Heart left ventricle (tissue), 16 donors: Measurements from ENCODE around the gene SYTL4. TPM values are rescaled to one million over a fixed set of nuclear protein-coding genes. Genes with fewer than 3 reads are reported as not detected.

ENCODE experiments used
- ATAC-seq, 4 donors: fragments of 200-7000 bp; cut with Tn5 transposase; one replicate each; pipeline ENCODE4 v1.9.1; 2020 to 2022; ENCODE audit warnings: moderate library complexity in 4 of 4, mild to moderate bottlenecking in 3 of 4, moderate number of reproducible peaks in 1 of 4
- DNase-seq, 5 donors: peaks; one replicate each; pipeline ENCODE4 v3.0.0-alpha.2; 2020
- H3K27ac ChIP-seq, 12 donors: fragments of 200-600 bp; sonication (generic) in 4 of 12; one replicate each; pipeline versions ENCODE4 v1.5.0 to v1.8.0; 2016 to 2022; ENCODE audit warnings: mild to moderate bottlenecking in 2 of 12
- H3K27me3 ChIP-seq, 9 donors: fragments of 200-600 bp; sonication (generic) in 2 of 9; one replicate each; pipeline versions ENCODE4 v1.5.1 to v1.8.0; 2016 to 2022; ENCODE audit warnings: mild to moderate bottlenecking in 3 of 9
- H3K36me3 ChIP-seq, 9 donors: fragments of 200-600 bp; sonication (generic) in 2 of 9; one replicate each; pipeline versions ENCODE4 v1.5.0 to v1.8.0; 2018 to 2022; ENCODE audit warnings: mild to moderate bottlenecking in 2 of 9
- H3K4me1 ChIP-seq, 12 donors: fragments of 200-600 bp; sonication (generic) in 4 of 12; one replicate each; pipeline versions ENCODE4 v1.5.0 to v1.8.0; 2016 to 2022; ENCODE audit warnings: mild to moderate bottlenecking in 3 of 12
- H3K4me3 ChIP-seq, 12 donors: fragments of 200-600 bp; sonication (generic) in 4 of 12; one replicate each; pipeline versions ENCODE4 v1.5.0 to v1.8.0; 2017 to 2022; ENCODE audit warnings: mild to moderate bottlenecking in 9 of 12, moderate library complexity in 4 of 12
- H3K9me3 ChIP-seq, 12 donors: fragments of 200-600 bp; sonication (generic) in 4 of 12; one replicate each; pipeline versions ENCODE4 v1.5.0 to v1.8.0; 2016 to 2022; ENCODE audit warnings: mild to moderate bottlenecking in 1 of 12
- POLR2A ChIP-seq, 2 donors: fragments of 450-650 bp; IDR thresholded peaks; one replicate each; pipeline ENCODE4 v1.6.1; 2017; ENCODE audit warnings: antibody characterized with exemption in 2 of 2, mild to moderate bottlenecking in 2 of 2, moderate library complexity in 2 of 2
- WGBS, 4 donors: extraction: QIAGEN DNeasy Blood & Tissue Kit in 2 of 4; methylation state at CpG; one replicate each; pipeline versions ENCODE4 v1.1.5 to v1.1.7; 2013 to 2018; 5-methylcytosine and 5-hydroxymethylcytosine counted together
- intact Hi-C, 10 donors: fragments of 100-400 bp; cut with DNase I; formaldehyde crosslinking; loops; one replicate each; pipeline versions ENCODE4 v1.11.1 to v1.14.2; 2022
- polyA plus RNA-seq, 2 donors: library from polyadenylated mRNA; stranded (reverse); fragments of 200-250 nt; gene quantifications; one replicate each; pipeline ENCODE4 v1.2.3, GENCODE V29; 2013
- total RNA-seq, 9 donors: library from RNA; depleted of rRNA in 2 of 9; stranded (reverse); fragments of >200 nt in 2 of 9; fragmentation: NEBNext Ultra II Directional in 3 of 9; extraction: Animal tissue kit (Norgen Biotek cat#: 25700) in 3 of 9; gene quantifications; one replicate each; pipeline versions ENCODE4 v1.1.0 to v1.2.4, GENCODE V29; 2016 to 2023
- TF ChIP-seq, protein P1 (sequence below), 12 donors: fragments of 200-600 bp; sonication (generic) in 4 of 12; IDR thresholded peaks; one replicate each; pipeline versions ENCODE4 v1.5.0 to v1.8.0; 2018 to 2022; ENCODE audit warnings: antibody characterized with exemption in 12 of 12, mild to moderate bottlenecking in 5 of 12
- donor health status: ischemic (EF 13 %, LVEDD 7.1; RV severe dilation, severe dysfunction).
- donor health status: healthy with polysubstance abuse.
- donor health status: DM: no; HTN: yes; CAD: no.
- donor health status: DM: no; HTN: no; CAD: no.
- donor health status: ischemic (EF 25% LVEDD 6.9; RV normal size, moderate dysfunction).
- donor health status: ischemic (EF 25% LVEDD 5.7; RV mildly dilated, moderate dysfunction).
- donor health status: healthy.
- donor health status: DM: yes; HTN: yes; CAD: no.
- donor health status: ischemic (EF 35%, LVEDD 5.7; RV mildly dilated, moderate dysfunction).
- donor health status: nonischemic (EF 11% LVEDD 7.7; RV severe dilation, severe dysfunction).
- donor health status: DM: yes; HTN: yes; CAD: no.
- donor health status: PGD.
- donor health status: ischemic (EF 29% LVEDD 5.4; RV normal size, mild dysfunction).
- donor health status: nonischemic (EF 23%, LVEDD 6.1; RV moderate dilation, normal function).

SYTL4 gene
- total and polyA plus RNA-seq, 11 donors: 1.2 to 5.4 (median 2.0) TPM

- Histone ChIP-seq H3K4me3 (no peak overlapping the region), H3K4me1 (no peaks in the 10 kb centered on the region), H3K9me3 (no peaks in the 10 kb centered on the region), H3K27me3 (peaks cover 0 to 27% (median 0%) of the 10 kb centered on the region in 9 donors), H3K36me3 (peaks cover 0 to 11% (median 0%) of the 10 kb centered on the region in 9 donors), H3K27ac (no peak overlapping the region)
- intact Hi-C loops: no loop called here
- TF ChIP-seq, protein P1, sequence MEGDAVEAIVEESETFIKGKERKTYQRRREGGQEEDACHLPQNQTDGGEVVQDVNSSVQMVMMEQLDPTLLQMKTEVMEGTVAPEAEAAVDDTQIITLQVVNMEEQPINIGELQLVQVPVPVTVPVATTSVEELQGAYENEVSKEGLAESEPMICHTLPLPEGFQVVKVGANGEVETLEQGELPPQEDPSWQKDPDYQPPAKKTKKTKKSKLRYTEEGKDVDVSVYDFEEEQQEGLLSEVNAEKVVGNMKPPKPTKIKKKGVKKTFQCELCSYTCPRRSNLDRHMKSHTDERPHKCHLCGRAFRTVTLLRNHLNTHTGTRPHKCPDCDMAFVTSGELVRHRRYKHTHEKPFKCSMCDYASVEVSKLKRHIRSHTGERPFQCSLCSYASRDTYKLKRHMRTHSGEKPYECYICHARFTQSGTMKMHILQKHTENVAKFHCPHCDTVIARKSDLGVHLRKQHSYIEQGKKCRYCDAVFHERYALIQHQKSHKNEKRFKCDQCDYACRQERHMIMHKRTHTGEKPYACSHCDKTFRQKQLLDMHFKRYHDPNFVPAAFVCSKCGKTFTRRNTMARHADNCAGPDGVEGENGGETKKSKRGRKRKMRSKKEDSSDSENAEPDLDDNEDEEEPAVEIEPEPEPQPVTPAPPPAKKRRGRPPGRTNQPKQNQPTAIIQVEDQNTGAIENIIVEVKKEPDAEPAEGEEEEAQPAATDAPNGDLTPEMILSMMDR (IDR thresholded peaks at IDR 0.05): no peak
- TF ChIP-seq POLR2A (IDR thresholded peaks at IDR 0.05): no peak
- WGBS, 4 donors: 86 to 98% (median 93%) methylated on average over 1 of the region's 1 CpG
- DNase-seq (no peak), ATAC-seq (no peak)
Observed at GRCh38 chrX:100700809-100701208, 31.1 kb downstream of the SYTL4 start.

GRCh38 chrX:100698551-100698950 is 33.4 kb downstream of the SYTL4 start:
- Histone ChIP-seq H3K27me3 (peaks cover 0 to 37% (median 0%) of the 10 kb centered on the region in 9 donors), H3K9me3 (no peaks in the 10 kb centered on the region), H3K36me3 (peaks cover 0 to 11% (median 0%) of the 10 kb centered on the region in 9 donors), H3K4me1 (no peaks in the 10 kb centered on the region), H3K27ac (no peak overlapping the region), H3K4me3 (no peak overlapping the region)
- TF ChIP-seq, protein P1 (IDR thresholded peaks at IDR 0.05): no peak
- TF ChIP-seq POLR2A (IDR thresholded peaks at IDR 0.05): no peak
- intact Hi-C loops: no loop called here
- DNase-seq: no peak
- ATAC-seq: no peak

DNA sequence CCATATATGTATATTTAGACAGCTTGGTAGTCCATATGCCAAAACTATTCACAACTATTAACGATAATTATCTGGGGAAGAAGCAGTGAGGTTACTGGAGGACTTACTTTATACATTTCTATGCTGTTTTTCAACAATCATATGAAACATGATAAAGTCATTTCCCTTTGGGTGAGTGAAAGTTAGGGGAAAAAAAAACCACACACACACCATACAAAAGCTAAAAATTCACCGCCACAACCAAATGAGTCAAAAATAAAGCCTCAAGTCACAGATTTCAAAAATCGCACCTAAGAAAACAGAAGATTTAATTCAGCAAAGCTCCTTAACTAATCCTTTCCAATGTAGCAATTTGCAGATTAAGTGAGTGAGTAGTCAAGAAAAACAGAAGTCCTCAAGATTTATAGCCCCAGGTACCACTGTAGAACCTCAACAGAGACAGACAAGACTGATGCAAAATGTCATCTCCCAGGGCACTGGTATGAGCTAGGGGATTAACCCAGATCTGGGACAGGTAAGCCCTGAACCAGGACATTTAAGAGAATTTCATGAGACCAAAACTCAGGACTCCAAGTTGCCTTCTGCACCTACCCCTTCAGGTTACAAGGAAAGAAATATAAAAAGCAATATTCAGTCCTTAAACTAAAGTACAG is 35.1 kb downstream of the SYTL4 start:
- WGBS, 4 donors: 72 to 87% (median 84%) methylated on average over 3 of the region's 3 CpGs
- ATAC-seq: no peak
- Histone ChIP-seq H3K36me3 (peaks cover 0 to 11% (median 0%) of the 10 kb centered on the region in 9 donors), H3K9me3 (no peaks in the 10 kb centered on the region), H3K27me3 (peaks cover 0 to 37% (median 0%) of the 10 kb centered on the region in 9 donors), H3K4me3 (no peak overlapping the region), H3K4me1 (no peaks in the 10 kb centered on the region), H3K27ac (no peak overlapping the region)
- DNase-seq: no peak
- TF ChIP-seq, protein P1 (IDR thresholded peaks at IDR 0.05): no peak
- no peak for TF ChIP-seq POLR2A (IDR thresholded peaks at IDR 0.05)
- intact Hi-C loops: no loop called here

DNA sequence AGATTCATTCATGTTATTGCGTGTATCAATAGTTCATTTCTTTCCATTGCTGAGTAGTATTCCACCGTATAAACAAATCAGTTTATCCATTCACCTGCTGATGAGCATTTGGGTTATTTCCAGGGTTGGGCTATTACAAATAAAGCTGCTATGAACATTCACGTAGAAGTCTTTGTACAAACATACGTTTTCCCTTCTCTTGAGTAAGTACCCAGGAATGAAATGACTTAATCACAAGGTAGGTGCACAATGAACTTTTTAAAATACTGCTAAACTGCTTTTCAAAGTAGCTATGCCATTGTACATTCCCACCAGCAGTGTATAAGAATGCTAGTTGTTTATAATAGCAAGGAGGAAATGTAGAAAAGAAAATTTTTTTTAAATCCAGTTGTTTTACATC is 35.9 kb downstream of the SYTL4 start:
- peaks cover 0 to 36% (median 0%) of the 10 kb centered on the region in 9 donors for H3K27me3 ChIP-seq

More for the DNA sequence above, 35.9 kb downstream of the SYTL4 start:
- WGBS, 4 donors: 63 to 88% (median 82%) methylated on average over 4 of the region's 4 CpGs
- Histone ChIP-seq H3K9me3 (no peaks in the 10 kb centered on the region), H3K36me3 (peaks cover 0 to 11% (median 0%) of the 10 kb centered on the region in 9 donors), H3K27ac (no peak overlapping the region), H3K4me3 (no peak overlapping the region), H3K4me1 (no peaks in the 10 kb centered on the region)
- intact Hi-C loops: no loop called here
- no peak for ATAC-seq
- no peak for DNase-seq
- TF ChIP-seq, protein P1 (IDR thresholded peaks at IDR 0.05): no peak
- TF ChIP-seq POLR2A (IDR thresholded peaks at IDR 0.05): no peak
